ENCODE data around the gene ANAPC1.

DNA sequence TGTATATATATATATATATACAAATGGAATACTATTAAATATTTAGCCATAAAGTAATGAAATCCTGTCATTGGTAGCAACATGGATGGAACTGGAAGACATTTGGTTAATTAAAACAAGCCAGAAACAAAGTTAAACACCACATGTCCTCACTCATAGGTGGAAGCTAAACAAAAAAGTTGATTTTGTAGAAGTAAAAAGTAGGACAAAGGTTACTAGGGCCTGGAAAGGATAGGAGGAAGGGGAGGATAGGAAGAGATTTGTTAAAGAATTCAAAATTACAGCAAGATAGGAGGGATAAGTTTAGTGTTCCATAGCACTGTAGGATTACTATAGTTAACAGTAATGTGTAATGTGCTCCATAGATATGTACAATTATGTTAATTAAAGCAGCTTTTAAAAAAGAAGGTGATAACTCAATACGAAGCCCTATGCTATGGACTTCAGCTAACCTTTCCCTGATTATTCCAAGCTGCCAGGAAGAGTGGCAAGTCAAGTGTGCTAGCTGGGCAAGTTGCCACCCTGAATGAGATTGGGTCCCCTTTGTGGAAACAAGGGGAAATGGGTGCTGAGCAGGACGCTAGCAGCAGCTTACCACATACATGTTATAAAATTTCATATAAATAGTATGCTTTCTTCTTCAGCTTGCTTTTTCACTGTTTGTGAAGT is 26.8 kb upstream of the ANAPC1 start:
- TF ChIP-seq, protein P1, sequence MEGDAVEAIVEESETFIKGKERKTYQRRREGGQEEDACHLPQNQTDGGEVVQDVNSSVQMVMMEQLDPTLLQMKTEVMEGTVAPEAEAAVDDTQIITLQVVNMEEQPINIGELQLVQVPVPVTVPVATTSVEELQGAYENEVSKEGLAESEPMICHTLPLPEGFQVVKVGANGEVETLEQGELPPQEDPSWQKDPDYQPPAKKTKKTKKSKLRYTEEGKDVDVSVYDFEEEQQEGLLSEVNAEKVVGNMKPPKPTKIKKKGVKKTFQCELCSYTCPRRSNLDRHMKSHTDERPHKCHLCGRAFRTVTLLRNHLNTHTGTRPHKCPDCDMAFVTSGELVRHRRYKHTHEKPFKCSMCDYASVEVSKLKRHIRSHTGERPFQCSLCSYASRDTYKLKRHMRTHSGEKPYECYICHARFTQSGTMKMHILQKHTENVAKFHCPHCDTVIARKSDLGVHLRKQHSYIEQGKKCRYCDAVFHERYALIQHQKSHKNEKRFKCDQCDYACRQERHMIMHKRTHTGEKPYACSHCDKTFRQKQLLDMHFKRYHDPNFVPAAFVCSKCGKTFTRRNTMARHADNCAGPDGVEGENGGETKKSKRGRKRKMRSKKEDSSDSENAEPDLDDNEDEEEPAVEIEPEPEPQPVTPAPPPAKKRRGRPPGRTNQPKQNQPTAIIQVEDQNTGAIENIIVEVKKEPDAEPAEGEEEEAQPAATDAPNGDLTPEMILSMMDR (IDR thresholded peaks at IDR 0.05): no peak
- TF ChIP-seq EZH2 (IDR thresholded peaks at IDR 0.05; ENCODE audit: borderline replicate concordance, insufficient read depth, low read depth, low read length, poor library complexity, severe bottlenecking): no peak
